H9 (cell line): ENCODE measurements around the gene CPNE5. TPM values are rescaled to one million over a fixed set of nuclear protein-coding genes. Genes with fewer than 3 reads are reported as not detected.

Experiments
- DNase-seq: peaks from one replicate; pipeline ENCODE4 v3.0.0-alpha.2; 2017
- H2AFZ ChIP-seq: one replicate; pipeline ENCODE4 v1.6.1; 2013; ENCODE audit warnings: mild to moderate bottlenecking, low read length, control low read depth, moderate library complexity
- H2AK5ac ChIP-seq: 2 replicates; pipeline ENCODE4 v1.6.1; 2013; ENCODE audit warnings: low read length, control low read depth, mixed read lengths; ENCODE audit not compliant: insufficient read length
- H2BK120ac ChIP-seq: one replicate; pipeline ENCODE4 v1.6.1; 2013; ENCODE audit warnings: low read depth, mild to moderate bottlenecking, low read length, control low read depth, inconsistent platforms; ENCODE audit not compliant: poor library complexity, severe bottlenecking
- H2BK12ac ChIP-seq: 2 replicates; pipeline ENCODE4 v1.6.1; 2013; ENCODE audit warnings: low read length, control low read depth, mixed read lengths, low read depth; ENCODE audit not compliant: insufficient read length
- H2BK15ac ChIP-seq: 2 replicates; pipeline ENCODE4 v1.6.1; 2013; ENCODE audit warnings: low read depth, low read length, control low read depth
- H2BK20ac ChIP-seq: one replicate; pipeline ENCODE4 v1.6.1; 2013; ENCODE audit warnings: low read depth, mild to moderate bottlenecking, low read length, control low read depth, inconsistent platforms; ENCODE audit not compliant: poor library complexity, severe bottlenecking
- H2BK5ac ChIP-seq: 2 replicates; pipeline ENCODE4 v1.6.1; 2013; ENCODE audit warnings: low read length, control low read depth, mixed read lengths; ENCODE audit not compliant: insufficient read length
- H3K14ac ChIP-seq: 2 replicates; pipeline ENCODE4 v1.6.1; 2013; ENCODE audit warnings: low read length, control low read depth; ENCODE audit not compliant: insufficient read depth
- H3K18ac ChIP-seq: 2 replicates; pipeline ENCODE4 v1.6.1; 2013; ENCODE audit warnings: low read depth, mild to moderate bottlenecking, mixed read lengths, low read length, control low read depth; ENCODE audit not compliant: insufficient read length
- H3K23ac ChIP-seq: 2 replicates; pipeline ENCODE4 v1.6.1; 2013; ENCODE audit warnings: low read length, control low read depth, mixed read lengths, low read depth; ENCODE audit not compliant: insufficient read length
- H3K23me2 ChIP-seq: 2 replicates; pipeline ENCODE4 v1.6.1; 2013; ENCODE audit warnings: low read depth, mild to moderate bottlenecking, mixed read lengths, low read length, control low read depth; ENCODE audit not compliant: insufficient read length, poor library complexity, severe bottlenecking
- H3K27ac ChIP-seq: 2 replicates; pipeline ENCODE4 v1.5.1; 2013; ENCODE audit warnings: low read length, control low read depth, mixed read lengths, low read depth; ENCODE audit not compliant: insufficient read length
- H3K27me3 ChIP-seq: 2 replicates; pipeline ENCODE4 v1.6.1; 2013; ENCODE audit warnings: low read length, control low read depth, inconsistent platforms; ENCODE audit not compliant: insufficient read depth
- H3K4ac ChIP-seq: 2 replicates; pipeline ENCODE4 v1.6.1; 2013; ENCODE audit warnings: low read depth, mild to moderate bottlenecking, control low read depth, inconsistent platforms, low read length, moderate library complexity
- H3K4me1 ChIP-seq: 2 replicates; pipeline ENCODE4 v1.6.1; 2013; ENCODE audit warnings: low read length, control low read depth, inconsistent platforms; ENCODE audit not compliant: insufficient read depth
- H3K4me2 ChIP-seq: 2 replicates; pipeline ENCODE4 v1.6.1; 2013; ENCODE audit warnings: low read length, control low read depth, mixed read lengths; ENCODE audit not compliant: insufficient read length, insufficient read depth
- H3K56ac ChIP-seq: 2 replicates; pipeline ENCODE4 v1.6.1; 2013; ENCODE audit warnings: low read depth, mild to moderate bottlenecking, mixed read lengths, low read length, control low read depth; ENCODE audit not compliant: insufficient read length
- H3K79me1 ChIP-seq: 2 replicates; pipeline ENCODE4 v1.6.1; 2013; ENCODE audit warnings: low read depth, mild to moderate bottlenecking, moderate library complexity, low read length, control low read depth, inconsistent platforms; ENCODE audit not compliant: insufficient read depth, poor library complexity, severe bottlenecking
- H3K79me2 ChIP-seq: 2 replicates; pipeline ENCODE4 v1.6.1; 2013; ENCODE audit warnings: low read length, control low read depth, inconsistent platforms; ENCODE audit not compliant: insufficient read depth
- H3K9ac ChIP-seq: 2 replicates; pipeline ENCODE4 v1.6.1; 2013; ENCODE audit warnings: low read length, control low read depth, mixed read lengths; ENCODE audit not compliant: insufficient read length; ENCODE audit errors: extremely low read depth
- H3K9me3 ChIP-seq: one replicate; pipeline ENCODE4 v1.6.1; 2013; ENCODE audit warnings: low read depth, low read length, inconsistent platforms; ENCODE audit not compliant: control insufficient read depth
- H3T11ph ChIP-seq: one replicate; pipeline ENCODE4 v1.6.1; 2013; ENCODE audit warnings: mild to moderate bottlenecking, low read length, control low read depth, inconsistent platforms
- H4K20me1 ChIP-seq: one replicate; pipeline ENCODE4 v1.6.1; 2013; ENCODE audit not compliant: control insufficient read depth, insufficient read length, insufficient read depth
- H4K5ac ChIP-seq: 2 replicates; pipeline ENCODE4 v1.6.1; 2013; ENCODE audit warnings: low read depth, mild to moderate bottlenecking, mixed read lengths, low read length, control low read depth; ENCODE audit not compliant: insufficient read length
- H4K8ac ChIP-seq: replicated peaks from 2 replicates; pipeline ENCODE4 v1.6.1; 2013; ENCODE audit warnings: low read length, control low read depth, mixed read lengths, low read depth; ENCODE audit not compliant: insufficient read length
- H4K91ac ChIP-seq: 2 replicates; pipeline ENCODE4 v1.6.1; 2013; ENCODE audit warnings: low read depth, mild to moderate bottlenecking, moderate library complexity, mixed read lengths, low read length, control low read depth; ENCODE audit not compliant: insufficient read length
- H3K27ac Mint-ChIP-seq, 3 experiments: 2 replicates in 2 of 3; 3 replicates in 1 of 3; pipeline ENCODE4 v1.8.0; 2020 to 2021; ENCODE audit warnings: mixed read lengths in 3 of 3, mild to moderate bottlenecking in 1 of 3, moderate library complexity in 1 of 3
- H3K27me3 Mint-ChIP-seq: 2 replicates; pipeline ENCODE4 v1.8.0; 2021; ENCODE audit warnings: low read depth, mild to moderate bottlenecking, moderate library complexity, mixed read lengths
- H3K36me3 Mint-ChIP-seq, 3 experiments: 2 replicates in 2 of 3; 3 replicates in 1 of 3; pipeline ENCODE4 v1.8.0; 2020 to 2021; ENCODE audit warnings: low read depth in 3 of 3, mixed read lengths in 3 of 3; ENCODE audit not compliant: insufficient read depth in 1 of 3
- H3K4me1 Mint-ChIP-seq, 2 experiments: 2 replicates each; pipeline ENCODE4 v1.8.0; 2020; ENCODE audit warnings: mixed read lengths in 2 of 2
- H3K4me3 Mint-ChIP-seq, 2 experiments: 2 replicates in 1 of 2; 3 replicates in 1 of 2; pipeline ENCODE4 v1.8.0; 2020 to 2021; ENCODE audit warnings: mild to moderate bottlenecking in 2 of 2, mixed read lengths in 2 of 2, moderate library complexity in 1 of 2
- H3K9me3 Mint-ChIP-seq, 2 experiments: 2 replicates in 1 of 2; 3 replicates in 1 of 2; pipeline ENCODE4 v1.8.0; 2020; ENCODE audit warnings: mild to moderate bottlenecking in 2 of 2, mixed read lengths in 2 of 2, moderate library complexity in 1 of 2
- CTCF ChIP-seq: fragments of 200-600 bp; sonication (generic); conservative IDR thresholded peaks from 3 replicates; pipeline ENCODE4 v1.8.0; 2021; ENCODE audit warnings: antibody characterized with exemption, mild to moderate bottlenecking
- WGBS: extraction: QIAGEN DNeasy Blood & Tissue Kit; methylation state at CpG from one replicate; pipeline ENCODE4 v1.1.7; 2013; ENCODE audit warnings: missing lambda C conversion rate, low lambda C conversion rate, mixed read lengths; ENCODE audit not compliant: insufficient read length; ENCODE audit errors: extremely low coverage; 5-methylcytosine and 5-hydroxymethylcytosine counted together
- total RNA-seq: library from RNA; stranded (reverse); gene quantifications from 2 replicates; pipeline ENCODE4 v1.2.1, GENCODE V29; 2021

CPNE5 gene
- total RNA-seq, 1 experiment from 2014 or later, result 0.52 TPM

GRCh38 chr6:36836111-36837021 is 2.9 kb downstream of the CPNE5 start:
- Histone ChIP-seq H3K56ac (no peak overlapping the region), H2BK20ac (no peak overlapping the region), H2BK15ac (no peak overlapping the region), H3K79me1 (no peaks in the 10 kb centered on the region), H3K18ac (no peak overlapping the region), H3K79me2 (no peaks in the 10 kb centered on the region), H4K8ac (no peak overlapping the region), H2BK12ac (no peak overlapping the region), H2AFZ (no peak overlapping the region), H3K4me2 (no peak overlapping the region), H3K9me3 (no peaks in the 10 kb centered on the region), H3K27me3 (peaks cover 28% of the 10 kb centered on the region; the same call in 1 of the 2 replicates), H3K4me1 (peaks cover 3% of the 10 kb centered on the region; the same call in 1 of the 2 replicates), H3K9ac (no peak overlapping the region), H4K5ac (no peak overlapping the region), H3K23ac (no peak overlapping the region), H3T11ph (no peak overlapping the region), H3K4ac (no peak overlapping the region), H3K27ac (no peak overlapping the region), H2AK5ac (no peak overlapping the region), H3K23me2 (peaks cover 17% of the 10 kb centered on the region), H2BK5ac (no peak overlapping the region), H2BK120ac (no peak overlapping the region), H4K91ac (no peak overlapping the region), H4K20me1 (no peaks in the 10 kb centered on the region), H3K14ac (no peak overlapping the region)
- H3K27me3 Mint-ChIP-seq, result peaks cover 69% of the 10 kb centered on the region
- no peak for TF ChIP-seq CTCF
- H3K4me3 Mint-ChIP-seq, result peak overlapping the region in 1 of 2 experiments; percentile 38; a peak in 1 of 5 replicates
- H3K4me1 Mint-ChIP-seq, result peaks cover 19 to 23% of the 10 kb centered on the region in 2 experiments
- no peak for DNase-seq
- no CpG with 5 or more reads among the region's 3 CpGs for WGBS
- peaks cover 0 to 3% (median 0%) of the 10 kb centered on the region in 3 experiments; a peak in 1 of 7 replicates for H3K36me3 Mint-ChIP-seq
- peaks cover 0 to 6% of the 10 kb centered on the region in 2 experiments; a peak in 2 of 5 replicates for H3K9me3 Mint-ChIP-seq
- no peak overlapping the region for H3K27ac Mint-ChIP-seq
